Common myeloid progenitor, CD34-positive (primary cell): ENCODE measurements around the gene SLC66A1.

Experiments used
- CTCF ChIA-PET: fragments of 350-600 bp; sonication (Branson Sonifier 250); formaldehyde crosslinking; loops from one replicate; lab custom pipeline; 2021; ENCODE audit warnings: antibody characterized with exemption; lab: Charles Lee
- POLR2A ChIA-PET: fragments of 350-600 bp; sonication (Branson Sonifier 250); formaldehyde crosslinking; loops from one replicate; lab custom pipeline; 2021; ENCODE audit warnings: antibody characterized with exemption; lab: Charles Lee
- DNase-seq, 3 donors: peaks; one replicate each; pipeline versions ENCODE4 v3.0.0 to v3.0.0-alpha.2; 2013
- H3K27ac ChIP-seq, 2 experiments: 1 replicate in 1 of 2; 2 replicates in 1 of 2; pipeline ENCODE4 v1.7.0; 2013; ENCODE audit warnings: inconsistent platforms in 2 of 2, low read length in 2 of 2, mild to moderate bottlenecking in 2 of 2, low read depth in 1 of 2, moderate library complexity in 1 of 2; ENCODE audit not compliant: severe bottlenecking in 2 of 2, insufficient read depth in 1 of 2, poor library complexity in 1 of 2
- H3K27me3 ChIP-seq, 5 experiments: replicated peaks in 2 of 5; 1 replicate in 3 of 5; 2 replicates in 2 of 5; pipeline versions ENCODE4 v1.6.1 to v1.7.0; 2013; ENCODE audit warnings: low read length in 4 of 5, mild to moderate bottlenecking in 2 of 5, moderate library complexity in 2 of 5, inconsistent platforms in 1 of 5; ENCODE audit not compliant: insufficient read depth in 5 of 5, control insufficient read depth in 4 of 5
- H3K36me3 ChIP-seq, 4 experiments: 1 replicate in 2 of 4; 2 replicates in 2 of 4; pipeline versions ENCODE4 v1.6.1 to v1.7.0; 2013; ENCODE audit warnings: low read length in 3 of 4, control low read depth in 1 of 4, mild to moderate bottlenecking in 1 of 4; ENCODE audit not compliant: control insufficient read depth in 4 of 4, insufficient read depth in 4 of 4
- H3K4me1 ChIP-seq, 4 experiments: 1 replicate in 3 of 4; 2 replicates in 1 of 4; pipeline versions ENCODE4 v1.6.1 to v1.7.1; 2013; ENCODE audit warnings: low read length in 3 of 4, mild to moderate bottlenecking in 3 of 4, control low read depth in 1 of 4, inconsistent platforms in 1 of 4, moderate library complexity in 1 of 4; ENCODE audit not compliant: control insufficient read depth in 4 of 4, insufficient read depth in 4 of 4; ENCODE audit errors: control extremely low read depth in 1 of 4
- H3K4me3 ChIP-seq, 7 experiments: 1 replicate in 4 of 7; 2 replicates in 3 of 7; pipeline versions ENCODE4 v1.5.1 to v1.7.0; 2013; ENCODE audit warnings: mild to moderate bottlenecking in 7 of 7, low read length in 6 of 7, moderate library complexity in 6 of 7, inconsistent platforms in 2 of 7, low read depth in 2 of 7, control low read depth in 1 of 7; ENCODE audit not compliant: insufficient read depth in 4 of 7, control insufficient read depth in 1 of 7; ENCODE audit errors: extremely low read depth in 1 of 7
- H3K9me3 ChIP-seq, 5 experiments: 1 replicate in 4 of 5; 2 replicates in 1 of 5; pipeline versions ENCODE4 v1.6.1 to v1.7.1; 2013; ENCODE audit warnings: low read length in 4 of 5, mild to moderate bottlenecking in 2 of 5, inconsistent platforms in 1 of 5, low read depth in 1 of 5, moderate library complexity in 1 of 5; ENCODE audit not compliant: control insufficient read depth in 4 of 5, insufficient read depth in 2 of 5; ENCODE audit errors: control extremely low read depth in 1 of 5
- WGBS: methylation state at CpG from one replicate; pipeline ENCODE4 v1.1.5; 2013; ENCODE audit not compliant: insufficient coverage; 5-methylcytosine and 5-hydroxymethylcytosine counted together

SLC66A1 gene

DNA sequence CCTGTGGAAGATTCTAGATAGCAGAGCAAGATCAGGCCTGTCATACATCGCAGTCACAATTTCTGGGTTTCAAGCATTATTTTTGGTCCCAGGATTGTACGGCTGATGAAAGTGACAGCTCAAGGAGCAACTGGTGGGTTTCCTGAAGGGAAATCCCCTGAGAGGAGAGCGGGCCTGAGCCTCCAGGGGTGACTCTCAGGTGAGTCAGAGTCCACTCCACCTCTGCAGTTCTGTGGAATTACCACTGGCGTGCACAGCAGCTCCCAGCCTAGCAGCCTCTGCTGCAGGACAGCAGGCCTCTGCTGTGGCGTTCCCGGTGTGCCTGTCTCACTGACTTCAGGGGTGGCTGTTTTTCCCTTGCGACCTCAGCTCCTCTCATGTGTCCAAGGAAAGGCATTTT, 24.4 kb downstream of the SLC66A1 start:
- H3K9me3 ChIP-seq, result no peaks in the 10 kb centered on the region
- CTCF ChIA-PET, result no interaction called here
- no peak for DNase-seq
- H3K27ac ChIP-seq, result no peak overlapping the region
- POLR2A ChIA-PET, result interaction anchor here (0.6 to 0.7 kb wide), 2 partner anchors 34 to 294 kb away, joined by 3 to 6 read pairs; no protein-coding TSS in a partner anchor
- H3K4me3 ChIP-seq, result no peak overlapping the region
- H3K4me1 ChIP-seq, result peaks cover 0 to 3% (median 0%) of the 10 kb centered on the region in 4 experiments
- no peaks in the 10 kb centered on the region for H3K27me3 ChIP-seq
- peaks cover 0 to 39% (median 13%) of the 10 kb centered on the region in 4 experiments for H3K36me3 ChIP-seq
- 88% methylated on average over 7 of the region's 7 CpGs for whole genome bisulfite sequencing

DNA sequence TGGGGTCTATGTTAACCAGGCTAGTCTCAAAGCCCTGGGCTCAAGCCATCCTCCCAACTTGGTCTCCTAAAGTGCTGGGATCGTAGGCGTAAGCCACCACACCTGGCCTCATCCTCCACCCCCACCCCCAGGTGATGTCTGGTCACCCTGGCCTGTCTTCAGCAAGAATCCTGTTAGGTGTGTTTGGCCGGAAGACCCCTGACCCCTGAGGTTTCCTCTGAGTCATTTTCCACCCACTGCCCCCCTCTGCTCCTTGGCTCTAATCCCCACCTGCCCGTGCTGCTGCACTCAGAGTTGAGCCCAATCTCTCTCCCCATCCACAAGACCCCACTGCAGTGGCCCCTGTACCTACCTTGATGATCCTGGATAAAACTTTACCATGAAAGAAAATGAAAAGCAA, 25.2 kb downstream of the SLC66A1 start:
- CTCF ChIA-PET, result no interaction called here
- WGBS, result 92% methylated on average over 4 of the region's 4 CpGs
- DNase-seq, result no peak
- H3K9me3 ChIP-seq, result no peaks in the 10 kb centered on the region
- POLR2A ChIA-PET, result interaction anchor here (0.6 kb wide), 1 partner anchor 35 kb away, joined by 6 read pairs; no protein-coding TSS in a partner anchor
- H3K36me3 ChIP-seq, result peaks cover 0 to 41% (median 19%) of the 10 kb centered on the region in 4 experiments
- no peak overlapping the region for H3K27ac ChIP-seq
- no peak overlapping the region for H3K4me3 ChIP-seq
- no peaks in the 10 kb centered on the region for H3K27me3 ChIP-seq
- peaks cover 0 to 3% (median 0%) of the 10 kb centered on the region in 4 experiments for H3K4me1 ChIP-seq

DNA sequence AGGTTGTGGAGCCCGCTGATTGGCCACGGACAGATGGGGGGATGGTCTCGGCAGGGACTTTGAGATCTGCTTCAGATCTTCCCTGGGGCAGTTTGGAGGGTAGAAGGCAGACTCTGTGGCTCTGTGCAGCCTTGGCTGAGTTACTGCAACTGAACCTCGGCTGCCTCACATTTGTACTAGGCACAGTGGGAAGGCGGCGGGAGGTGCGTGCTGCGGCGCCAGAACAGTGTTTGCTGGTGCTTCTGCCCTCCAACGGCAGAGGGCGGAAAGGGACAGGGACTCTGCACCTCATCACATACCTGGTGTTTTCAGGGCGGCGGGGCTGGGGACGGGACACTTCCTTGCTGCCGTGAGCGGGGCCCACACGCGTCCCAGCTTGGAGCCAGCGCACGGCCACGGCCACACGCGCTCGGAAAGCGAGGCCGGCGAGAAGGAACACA, 26.2 kb downstream of the SLC66A1 start:
- DNase-seq, result no peak
- ChIA-PET CTCF (interaction anchor here (0.9 kb wide), 1 partner anchor 9 kb away, joined by 3 read pairs; no protein-coding TSS in a partner anchor), POLR2A (no interaction called here)
- peaks cover 0 to 3% (median 0%) of the 10 kb centered on the region in 4 experiments for H3K4me1 ChIP-seq
- 90% methylated on average over 23 of the region's 27 CpGs for WGBS
- H3K9me3 ChIP-seq, result no peaks in the 10 kb centered on the region
- no peak overlapping the region for H3K4me3 ChIP-seq
- H3K27me3 ChIP-seq, result no peaks in the 10 kb centered on the region
- peaks cover 0 to 47% (median 26%) of the 10 kb centered on the region in 4 experiments for H3K36me3 ChIP-seq
- H3K27ac ChIP-seq, result no peak overlapping the region

DNA sequence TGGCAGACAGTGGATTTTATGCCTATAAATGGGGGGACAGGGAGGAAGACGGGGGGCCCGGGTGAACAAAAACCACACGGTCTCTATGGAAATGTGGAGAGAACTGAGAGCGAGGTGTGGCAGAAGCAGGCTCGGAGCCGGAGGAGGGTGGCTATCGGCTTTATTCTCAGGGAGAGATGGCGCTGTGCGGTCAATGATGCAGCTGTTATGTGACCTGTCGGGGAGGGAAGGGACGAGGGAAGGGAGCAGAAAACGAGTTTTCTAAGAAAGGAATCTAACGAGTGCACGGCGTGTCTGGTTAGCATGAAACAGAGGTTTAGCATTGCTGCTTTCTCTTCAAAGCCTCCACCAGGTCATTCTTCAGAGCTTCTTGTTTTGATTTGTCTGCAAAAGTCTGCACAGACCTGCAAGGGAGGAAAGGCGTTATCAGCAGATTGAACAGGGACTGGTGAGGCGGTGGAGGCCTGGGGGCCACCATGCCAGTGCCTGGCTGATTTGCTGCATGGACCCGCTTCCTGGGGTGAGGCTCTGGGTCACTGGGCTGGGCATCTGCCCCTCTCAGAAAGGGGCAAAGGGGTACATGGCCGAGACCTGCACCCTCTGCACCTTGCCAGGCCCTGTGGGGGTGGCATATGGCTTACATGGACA, 27.2 kb downstream of the SLC66A1 start:
- Histone ChIP-seq H3K27ac (no peak overlapping the region), H3K36me3 (peaks cover 4 to 56% (median 35%) of the 10 kb centered on the region in 4 experiments), H3K4me1 (peaks cover 0 to 3% (median 0%) of the 10 kb centered on the region in 4 experiments), H3K4me3 (no peak overlapping the region), H3K27me3 (no peaks in the 10 kb centered on the region), H3K9me3 (no peaks in the 10 kb centered on the region)
- over 99% methylated on average over 15 of the region's 19 CpGs for WGBS
- DNase-seq, result no peak
- ChIA-PET POLR2A (no interaction called here), CTCF (interaction anchor here (0.9 kb wide), 1 partner anchor 8 kb away, joined by 3 read pairs; no protein-coding TSS in a partner anchor)

DNA sequence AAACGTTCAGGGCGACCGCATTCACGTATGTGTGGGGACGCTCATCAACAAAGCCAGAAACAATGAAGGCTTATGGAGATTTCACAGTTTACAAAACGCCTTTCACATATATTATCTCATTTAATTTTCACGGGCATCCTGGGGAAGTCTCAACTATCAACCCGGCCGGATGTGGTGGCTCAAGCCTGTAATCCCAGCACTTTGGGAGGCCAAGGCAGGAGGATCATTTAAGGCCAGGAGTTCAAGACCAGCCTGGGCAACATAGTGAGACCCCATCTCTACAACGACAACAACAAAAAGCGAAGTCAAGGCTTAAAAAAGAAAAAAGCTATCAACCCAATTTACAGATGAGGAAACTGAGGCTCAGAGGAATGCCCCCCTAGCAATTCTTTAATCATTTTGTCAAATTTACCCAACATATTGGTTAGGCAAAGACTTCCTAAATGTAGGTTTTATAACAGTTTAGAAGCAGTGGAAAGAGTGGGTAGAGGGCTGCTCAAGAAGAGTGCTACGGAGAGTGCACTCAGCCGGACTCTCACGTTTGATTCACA, 28.3 kb downstream of the SLC66A1 start:
- CTCF ChIA-PET, result interaction anchor here (1.3 to 4.8 kb wide), 4 partner anchors 13 to 312 kb away, joined by 3 to 24 read pairs (median 11); no protein-coding TSS in a partner anchor

DNA sequence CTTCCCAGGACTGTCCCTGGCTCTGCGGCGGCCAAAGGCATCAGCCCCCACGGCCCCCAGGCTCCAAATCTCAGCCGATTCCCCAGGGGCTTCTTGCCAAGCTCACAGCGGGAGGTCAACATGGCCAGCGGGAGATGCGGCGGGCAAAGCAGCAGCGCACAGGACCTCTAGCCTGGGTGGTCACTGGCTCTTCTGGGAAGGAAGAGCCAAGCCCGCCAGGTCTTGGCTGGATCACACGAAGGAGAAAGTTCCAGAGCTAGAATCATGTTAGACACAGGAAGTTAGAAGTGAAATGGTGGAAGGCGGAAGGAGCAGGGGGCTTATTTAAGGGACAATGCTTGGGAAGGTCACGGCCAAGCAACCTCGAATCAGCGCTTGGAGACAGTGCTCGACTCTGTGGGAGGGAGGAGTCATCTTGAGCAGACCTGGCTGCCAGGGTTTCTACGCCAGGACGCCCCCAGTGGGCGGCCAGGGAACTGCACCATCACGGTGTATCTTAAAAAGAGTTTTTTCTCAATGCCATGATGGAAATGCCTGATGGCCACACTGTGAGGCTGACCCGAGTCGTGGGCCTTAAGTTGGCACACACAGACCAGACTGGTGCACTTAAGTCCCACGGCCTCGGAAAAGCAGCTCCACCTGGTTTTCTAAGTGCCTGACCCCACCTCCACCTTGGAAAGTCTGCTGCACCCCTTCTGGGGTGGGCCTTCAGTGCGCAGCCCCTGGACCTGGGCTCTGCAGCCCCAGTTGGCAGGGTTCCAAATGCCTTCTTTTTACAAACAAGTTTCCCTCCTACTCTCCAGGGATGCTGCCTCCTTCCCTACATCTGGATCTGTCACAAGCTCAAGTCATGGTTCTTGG, 29.3 kb downstream of the SLC66A1 start:
- Histone ChIP-seq H3K9me3 (no peaks in the 10 kb centered on the region), H3K4me3 (no peak overlapping the region), H3K36me3 (peaks cover 4 to 64% (median 42%) of the 10 kb centered on the region in 4 experiments), H3K4me1 (peaks cover 0 to 12% (median 5%) of the 10 kb centered on the region in 4 experiments), H3K27ac (no peak overlapping the region), H3K27me3 (no peaks in the 10 kb centered on the region)
- peak; percentile 63 to 80 (median 70) for DNase-seq
- 74% methylated on average over 20 of the region's 25 CpGs for WGBS
- ChIA-PET CTCF (interaction anchor here (0.6 to 4.8 kb wide), 15 partner anchors 8 to 320 kb away, joined by 3 to 24 read pairs (median 5); no protein-coding TSS in a partner anchor), POLR2A (no interaction called here)

More for the DNA sequence above, 28.3 kb downstream of the SLC66A1 start:
- H3K4me1 ChIP-seq, result peaks cover 0 to 3% (median 1%) of the 10 kb centered on the region in 4 experiments
- no peak for DNase-seq
- H3K27ac ChIP-seq, result no peak overlapping the region
- WGBS, result 95% methylated on average over 12 of the region's 14 CpGs
- POLR2A ChIA-PET, result no interaction called here
- no peaks in the 10 kb centered on the region for H3K9me3 ChIP-seq
- no peaks in the 10 kb centered on the region for H3K27me3 ChIP-seq
- H3K36me3 ChIP-seq, result peaks cover 4 to 64% (median 42%) of the 10 kb centered on the region in 4 experiments
- H3K4me3 ChIP-seq, result no peak overlapping the region
